Fibroblast of the aortic adventitia (primary cell): ENCODE results near the gene BFSP1. TPM values are rescaled to one million over a fixed set of nuclear protein-coding genes. Genes with fewer than 3 reads are reported as not detected.

Source experiments
- DNase-seq: peaks from one replicate; pipeline ENCODE4 v3.0.0-alpha.2; 2010; ENCODE audit warnings: low read depth
- H3K4me3 ChIP-seq: 2 replicates; pipeline ENCODE4 v1.5.1; 2011; ENCODE audit warnings: low read depth, mild to moderate bottlenecking, control low read depth, low read length, moderate library complexity
- total RNA-seq: library from RNA; depleted of rRNA; stranded (reverse); fragments of >200 nt; gene quantifications from 2 replicates; pipeline ENCODE4 v1.2.3, GENCODE V29; 2012; ENCODE audit warnings: low replicate concordance
- TF ChIP-seq, protein P1 (sequence below): IDR thresholded peaks from 2 replicates; pipeline ENCODE4 v1.5.1; 2011; ENCODE audit warnings: mild to moderate bottlenecking, low read length, control low read depth, inconsistent platforms; ENCODE audit not compliant: insufficient read depth

BFSP1 gene
- total RNA-seq, 1 donor, result 1.3 TPM

DNA sequence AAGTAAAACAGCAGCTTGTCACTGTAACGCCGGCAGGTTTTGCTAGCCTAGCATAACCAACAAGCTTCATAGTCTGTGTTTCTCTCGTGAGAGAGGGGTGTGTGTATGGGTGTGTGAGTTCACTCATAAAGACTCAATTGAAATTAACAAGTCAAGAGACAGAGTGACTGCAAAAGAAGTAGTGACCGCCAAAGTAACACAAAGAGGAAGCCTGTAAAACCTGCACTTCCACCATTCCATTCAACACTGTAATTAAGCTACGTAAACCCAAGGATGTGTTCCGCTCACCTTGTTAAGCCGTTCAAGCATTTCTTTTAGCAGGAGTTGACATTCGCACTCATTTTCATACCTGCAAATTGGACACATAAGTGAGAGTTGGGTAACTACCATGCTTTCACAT is 6.6 kb downstream of the BFSP1 start:
- TF ChIP-seq, protein P1, sequence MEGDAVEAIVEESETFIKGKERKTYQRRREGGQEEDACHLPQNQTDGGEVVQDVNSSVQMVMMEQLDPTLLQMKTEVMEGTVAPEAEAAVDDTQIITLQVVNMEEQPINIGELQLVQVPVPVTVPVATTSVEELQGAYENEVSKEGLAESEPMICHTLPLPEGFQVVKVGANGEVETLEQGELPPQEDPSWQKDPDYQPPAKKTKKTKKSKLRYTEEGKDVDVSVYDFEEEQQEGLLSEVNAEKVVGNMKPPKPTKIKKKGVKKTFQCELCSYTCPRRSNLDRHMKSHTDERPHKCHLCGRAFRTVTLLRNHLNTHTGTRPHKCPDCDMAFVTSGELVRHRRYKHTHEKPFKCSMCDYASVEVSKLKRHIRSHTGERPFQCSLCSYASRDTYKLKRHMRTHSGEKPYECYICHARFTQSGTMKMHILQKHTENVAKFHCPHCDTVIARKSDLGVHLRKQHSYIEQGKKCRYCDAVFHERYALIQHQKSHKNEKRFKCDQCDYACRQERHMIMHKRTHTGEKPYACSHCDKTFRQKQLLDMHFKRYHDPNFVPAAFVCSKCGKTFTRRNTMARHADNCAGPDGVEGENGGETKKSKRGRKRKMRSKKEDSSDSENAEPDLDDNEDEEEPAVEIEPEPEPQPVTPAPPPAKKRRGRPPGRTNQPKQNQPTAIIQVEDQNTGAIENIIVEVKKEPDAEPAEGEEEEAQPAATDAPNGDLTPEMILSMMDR, result no peak
- DNase-seq, result no peak
- no peak overlapping the region for H3K4me3 ChIP-seq

DNA sequence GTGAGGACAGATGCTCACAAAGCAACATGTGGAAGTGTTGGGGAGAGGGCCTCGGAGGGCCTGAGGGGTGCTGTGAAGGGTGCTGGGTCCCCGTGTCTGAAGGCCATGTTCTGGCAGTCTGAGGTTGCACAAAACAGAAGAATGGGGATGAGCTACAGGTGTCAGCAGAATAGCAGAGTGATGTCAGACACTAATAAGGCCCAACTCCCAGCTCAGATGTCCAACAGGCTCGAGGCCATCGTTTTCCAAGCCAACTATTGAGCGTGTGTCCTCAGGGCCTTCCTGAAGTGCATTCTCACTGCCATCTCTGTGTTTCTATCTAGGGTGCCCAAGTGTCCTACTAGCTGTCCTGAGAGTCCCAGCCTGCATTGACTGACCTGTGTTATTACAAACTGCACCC is 7.9 kb downstream of the BFSP1 start:
- DNase-seq, result no peak
- no peak overlapping the region for H3K4me3 ChIP-seq
- TF ChIP-seq, protein P1, result no peak

DNA sequence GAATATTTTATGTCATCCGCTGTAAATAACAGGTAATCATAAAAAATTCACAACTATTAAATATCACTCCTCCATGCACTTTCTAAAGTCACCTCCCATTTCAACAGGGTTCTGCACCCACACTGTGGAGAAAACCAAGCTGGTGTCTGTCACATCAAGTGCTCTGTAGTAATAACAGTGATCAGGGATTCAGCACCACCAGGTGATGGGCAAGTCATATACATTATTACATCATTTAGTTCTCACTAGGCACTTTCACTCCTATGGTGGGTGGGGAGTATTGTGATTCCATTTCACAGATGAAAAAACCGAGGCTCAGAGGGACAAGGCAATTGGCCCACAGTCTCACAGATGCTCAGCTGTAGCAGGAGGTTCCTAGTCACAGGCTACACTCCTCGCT is 8.7 kb downstream of the BFSP1 start:
- TF ChIP-seq, protein P1, result no peak
- DNase-seq, result no peak
- no peak overlapping the region for H3K4me3 ChIP-seq

DNA sequence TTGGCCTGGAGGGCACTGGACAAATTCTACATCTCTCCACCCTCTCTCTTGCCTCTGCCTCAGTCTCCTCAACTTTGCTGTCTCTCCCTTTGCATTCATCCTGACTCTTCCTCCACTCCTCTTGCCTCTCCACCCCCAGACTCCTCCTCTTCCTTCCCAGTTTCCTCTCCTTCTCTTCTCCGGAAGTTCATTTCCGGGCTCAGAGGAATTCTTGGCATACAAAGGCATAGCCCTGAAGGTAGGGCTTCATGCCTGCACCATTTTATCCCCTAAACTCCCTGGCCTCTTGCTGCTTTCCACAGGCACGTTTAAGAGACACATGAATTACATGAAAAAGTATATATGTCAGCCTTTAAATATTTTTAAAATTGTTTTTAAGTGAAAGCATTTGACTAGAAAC is 10.6 kb downstream of the BFSP1 start:
- no peak for DNase-seq
- H3K4me3 ChIP-seq, result no peak overlapping the region
- TF ChIP-seq, protein P1, result no peak

DNA sequence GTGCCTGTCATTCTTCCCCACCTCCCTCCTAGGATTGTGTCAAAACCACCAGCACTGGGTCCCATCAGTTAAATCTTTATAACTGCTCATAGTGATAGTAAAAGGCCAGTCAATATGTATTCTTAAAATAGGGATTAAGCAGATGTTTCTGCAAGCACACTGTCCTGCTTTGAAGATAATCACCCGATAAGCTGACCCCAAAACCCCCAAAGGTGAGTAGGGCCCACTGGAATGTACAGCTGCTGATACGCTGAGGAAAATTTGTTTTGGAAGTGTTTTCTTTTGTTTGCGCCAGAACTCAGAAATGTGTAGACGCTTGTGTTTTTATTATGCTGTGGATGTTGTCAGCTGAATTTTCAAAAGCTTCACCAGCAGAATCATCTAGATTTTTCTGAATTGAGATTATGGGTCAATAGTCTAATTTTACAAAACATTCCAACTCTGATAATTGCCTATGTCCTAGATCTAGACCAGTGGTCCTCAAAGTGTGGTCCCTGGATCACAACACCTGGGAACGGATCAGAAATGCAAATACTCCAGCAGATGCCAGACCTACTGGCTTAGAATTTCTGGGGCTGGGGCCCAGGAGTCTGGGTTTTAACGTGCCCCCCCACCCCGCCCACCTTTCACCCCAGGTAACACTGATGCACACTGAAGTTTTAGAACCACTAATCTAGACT is 11.4 kb downstream of the BFSP1 start:
- TF ChIP-seq, protein P1, result no peak
- no peak for DNase-seq
- no peak overlapping the region for H3K4me3 ChIP-seq

DNA sequence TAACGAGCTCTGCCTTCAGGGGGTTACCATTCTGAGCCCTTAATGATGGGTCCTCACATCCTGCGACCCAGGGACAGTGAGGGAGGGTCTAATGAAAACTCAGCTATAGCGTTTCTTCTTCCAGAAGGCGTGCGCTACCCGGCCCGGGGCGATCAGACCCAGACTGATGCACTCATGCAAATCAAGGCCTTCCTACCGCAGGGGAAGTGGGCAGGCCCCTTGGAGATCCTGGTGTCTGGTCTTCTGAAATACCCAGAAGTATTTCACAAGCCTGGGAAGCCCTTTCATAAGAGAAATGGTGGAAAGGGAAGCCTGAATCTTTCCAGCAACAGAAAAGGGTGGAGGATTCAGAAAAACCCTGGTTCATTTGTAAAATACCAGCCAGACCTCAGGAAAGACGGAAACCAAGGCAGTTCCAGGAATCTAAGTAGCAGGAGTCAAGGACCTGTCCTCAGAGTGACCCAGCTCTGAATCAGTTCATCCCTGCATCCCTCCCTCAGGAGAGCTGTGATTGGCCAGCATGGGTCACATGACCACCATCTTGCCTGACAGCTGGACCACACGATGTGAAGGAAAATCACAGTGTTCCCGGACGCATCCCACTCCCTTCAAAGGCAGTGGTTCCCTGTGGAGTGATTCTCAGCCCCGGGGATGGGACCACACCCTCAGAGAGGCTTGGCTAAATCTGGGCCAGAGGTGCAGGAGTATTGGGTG is 12.7 kb downstream of the BFSP1 start:
- TF ChIP-seq, protein P1, result no peak
- H3K4me3 ChIP-seq, result no peak overlapping the region
- DNase-seq, result no peak
